NCI-H146 treated with DMSO at 0.1 percent for 48 hours (cell line): ENCODE results near the gene MROH9.

Source experiments
- DNase-seq: peaks from one replicate; lab custom pipeline; 2025; ENCODE audit not compliant: unreplicated experiment; lab: John Stamatoyannopoulos, UW

MROH9 gene

DNA sequence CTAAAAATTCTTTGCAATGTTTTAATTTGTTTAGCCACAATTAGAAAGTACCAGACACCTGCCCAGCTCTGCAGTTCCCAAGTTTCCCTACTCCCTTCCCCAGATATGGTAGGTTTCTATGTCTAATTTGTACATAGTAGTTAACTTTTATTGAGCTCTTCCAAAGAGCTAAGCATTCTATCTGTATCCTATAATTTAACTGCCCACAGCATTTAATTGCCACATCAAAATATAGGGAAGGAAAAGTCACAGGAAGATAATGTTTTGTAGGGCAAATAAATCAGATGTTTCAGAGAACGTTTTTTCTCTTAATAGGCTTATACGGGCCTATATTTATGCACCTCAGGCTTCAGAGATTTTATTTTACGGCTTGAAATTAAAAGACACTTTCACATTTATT is 139.7 kb downstream of the MROH9 start:
- no peak for DNase-seq

DNA sequence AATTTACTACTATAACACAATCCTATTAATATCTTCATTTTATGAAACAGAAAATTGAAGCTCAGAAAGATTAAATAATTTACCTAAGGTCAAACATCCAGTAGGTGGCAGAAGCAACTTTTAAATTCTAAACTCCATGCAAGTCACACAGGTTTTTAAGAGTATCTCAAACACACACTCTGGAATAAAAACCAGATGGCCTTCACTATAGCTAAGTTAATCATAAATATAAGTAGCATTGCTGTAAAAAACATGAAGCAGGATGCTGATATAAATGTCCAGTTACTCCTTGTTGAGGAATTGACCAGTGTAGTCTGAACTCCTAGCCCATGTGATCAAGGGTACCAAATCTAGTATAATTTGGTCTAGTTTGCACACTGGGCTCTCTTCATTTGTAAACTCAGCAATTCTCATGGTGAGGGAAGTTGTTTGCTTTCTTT is 146.0 kb downstream of the MROH9 start:
- DNase-seq: no peak

DNA sequence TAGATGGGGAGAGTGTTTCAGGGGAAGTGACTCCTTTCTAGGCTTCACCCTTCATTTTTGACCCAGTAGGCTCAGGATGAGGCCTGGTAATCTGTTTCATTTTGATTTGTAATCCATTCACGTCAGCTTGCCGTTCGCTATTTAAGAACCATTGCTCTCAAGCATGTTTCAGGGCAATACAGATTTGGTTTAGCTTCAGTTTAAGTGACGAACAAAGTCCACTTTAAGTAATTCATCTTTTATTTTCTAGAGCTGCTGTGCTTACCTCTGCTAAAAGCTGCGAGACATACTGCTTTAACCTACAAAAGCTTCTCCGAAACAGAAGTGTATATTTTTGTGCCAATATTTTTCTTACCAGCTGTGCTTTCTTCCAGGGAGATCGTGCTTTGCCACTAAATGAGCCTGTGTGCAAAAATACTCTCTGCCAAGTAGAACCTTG is 146.4 kb downstream of the MROH9 start:
- no peak for DNase-seq

DNA sequence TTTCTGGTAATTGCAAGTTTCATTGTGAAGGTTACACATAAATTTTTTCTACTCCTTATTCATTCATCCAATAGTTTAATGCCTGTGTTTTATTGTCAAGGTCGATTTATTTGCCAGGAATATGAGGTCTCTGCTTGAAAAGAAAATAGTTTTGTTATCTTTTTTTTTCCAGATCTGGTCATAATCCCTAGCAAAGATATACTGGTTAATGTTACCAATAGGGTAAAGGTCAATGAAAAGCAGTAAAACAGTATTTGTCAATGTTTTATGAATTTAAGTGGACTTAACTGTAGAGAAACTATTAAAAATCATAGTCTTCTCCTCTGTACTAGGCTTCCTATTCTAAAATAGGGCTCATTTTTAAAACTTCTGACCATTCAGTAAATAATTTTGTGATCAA is 147.3 kb downstream of the MROH9 start:
- DNase-seq: no peak

DNA sequence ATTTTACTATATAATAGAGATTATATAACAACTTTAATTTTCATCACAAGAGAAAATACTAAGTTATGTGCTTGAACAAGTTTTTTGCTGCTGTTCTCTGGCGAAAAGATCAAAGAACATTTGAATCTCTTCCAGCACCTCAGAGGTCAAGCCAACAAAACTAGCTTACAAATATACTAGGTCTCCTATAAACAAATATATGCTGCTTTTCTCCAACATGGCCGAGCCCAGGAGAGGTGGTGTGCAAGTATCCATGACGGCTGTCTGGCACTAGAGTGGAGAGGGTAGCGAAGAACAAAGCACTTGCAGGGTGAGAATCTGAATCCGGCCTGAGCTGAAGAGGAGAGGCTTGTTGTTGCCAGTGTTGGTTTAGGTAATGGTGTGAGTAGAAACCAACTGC is 147.9 kb downstream of the MROH9 start:
- DNase-seq: no peak

DNA sequence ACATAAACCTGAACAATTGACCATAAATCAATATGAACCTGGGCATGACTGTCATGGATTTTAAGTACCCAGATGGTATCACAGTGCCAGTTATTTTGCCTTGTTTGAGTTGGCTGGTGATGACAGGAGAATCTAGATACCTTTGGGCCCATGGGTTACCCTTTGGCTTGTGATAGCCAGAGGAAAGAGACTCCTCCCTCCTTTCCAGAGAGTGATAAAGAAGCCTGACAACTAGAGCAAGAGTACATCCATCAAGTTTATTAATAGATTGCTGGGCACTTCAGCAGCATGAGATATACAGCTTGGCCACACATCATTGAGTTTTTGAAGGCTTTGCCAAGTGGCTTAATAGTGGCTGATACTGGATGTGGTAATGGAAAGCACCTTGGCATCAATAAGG is 148.8 kb downstream of the MROH9 start:
- DNase-seq: no peak

DNA sequence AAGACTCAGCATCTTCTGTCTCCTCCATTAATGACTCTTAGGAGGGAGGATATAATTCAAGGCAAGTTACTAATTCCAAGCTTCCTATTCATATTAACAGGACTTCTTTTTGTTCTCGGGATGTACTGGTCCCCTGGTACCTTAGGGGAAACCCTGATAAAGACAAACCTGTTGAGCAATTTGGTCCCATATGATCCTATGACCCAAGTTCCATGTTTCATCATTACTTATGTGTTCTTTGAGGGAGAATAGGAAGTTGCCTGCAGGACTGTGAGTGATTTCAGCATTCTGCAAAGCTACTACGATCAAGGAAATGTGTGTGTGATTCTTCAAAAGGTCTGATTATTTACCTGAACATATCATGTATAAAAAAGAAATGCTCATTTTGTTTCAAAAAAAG is 149.5 kb downstream of the MROH9 start:
- no peak for DNase-seq

DNA sequence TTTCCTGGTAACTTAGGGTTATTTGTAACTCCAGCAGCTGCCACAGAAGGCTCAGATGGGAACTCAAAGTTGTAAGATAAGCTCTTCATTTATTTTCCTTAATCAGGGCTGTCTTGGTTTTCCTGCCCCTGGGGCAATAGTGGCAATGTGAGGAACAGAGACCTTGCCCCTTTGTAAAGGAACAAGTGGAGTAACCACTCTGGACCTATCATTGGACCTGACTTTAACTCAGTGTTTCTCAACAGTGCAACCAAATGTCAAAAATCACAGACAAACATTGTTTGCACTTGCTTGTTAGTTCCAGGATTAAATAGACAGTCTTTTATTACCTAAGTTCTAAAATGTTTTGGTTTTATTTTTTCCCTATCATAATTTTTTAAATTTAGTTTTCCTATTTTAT is 152.6 kb downstream of the MROH9 start:
- DNase-seq: no peak

DNA sequence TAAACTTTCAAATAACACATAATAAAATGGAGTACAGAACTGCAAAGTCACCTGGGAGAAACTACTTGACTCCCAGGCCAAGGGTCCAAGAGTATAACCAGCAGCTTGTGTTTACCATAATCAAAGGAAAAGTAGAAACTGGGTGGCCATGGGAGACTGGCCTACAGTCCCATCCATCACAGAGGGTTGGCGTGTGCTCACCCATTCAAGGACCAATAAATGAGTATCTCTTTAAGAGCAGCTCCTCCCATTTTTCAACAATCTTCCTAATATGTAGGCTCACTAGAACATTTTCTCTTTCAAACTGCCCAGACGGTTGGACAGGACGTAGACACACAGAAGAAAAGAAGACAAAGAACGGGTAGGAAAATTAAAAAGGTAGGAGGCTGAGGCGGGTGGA is 155.3 kb downstream of the MROH9 start, which contains the start of gene FMO3:
Gene FMO3 (plus strand): TSS at position 302 of the 400 bp plus-strand sequence. CDS start 1,754 bp downstream, outside the sequence.
- no peak for DNase-seq

DNA sequence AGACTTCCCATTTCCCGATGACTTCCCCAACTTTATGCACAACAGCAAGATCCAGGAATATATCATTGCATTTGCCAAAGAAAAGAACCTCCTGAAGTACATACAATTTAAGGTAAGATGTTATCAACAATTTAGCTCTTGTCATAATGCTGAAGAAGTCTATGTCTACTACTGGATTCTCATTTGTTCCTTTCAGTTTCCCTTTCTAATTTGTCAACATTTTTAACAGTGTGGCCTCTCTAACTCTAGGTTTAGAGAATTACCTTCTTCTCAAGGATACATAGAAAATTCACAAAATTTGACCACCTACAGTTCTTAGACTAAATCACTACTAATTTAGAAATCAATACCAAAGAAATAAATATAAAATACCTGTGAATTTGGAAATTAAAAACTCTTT is 168.5 kb downstream of the MROH9 start:
- no peak for DNase-seq

DNA sequence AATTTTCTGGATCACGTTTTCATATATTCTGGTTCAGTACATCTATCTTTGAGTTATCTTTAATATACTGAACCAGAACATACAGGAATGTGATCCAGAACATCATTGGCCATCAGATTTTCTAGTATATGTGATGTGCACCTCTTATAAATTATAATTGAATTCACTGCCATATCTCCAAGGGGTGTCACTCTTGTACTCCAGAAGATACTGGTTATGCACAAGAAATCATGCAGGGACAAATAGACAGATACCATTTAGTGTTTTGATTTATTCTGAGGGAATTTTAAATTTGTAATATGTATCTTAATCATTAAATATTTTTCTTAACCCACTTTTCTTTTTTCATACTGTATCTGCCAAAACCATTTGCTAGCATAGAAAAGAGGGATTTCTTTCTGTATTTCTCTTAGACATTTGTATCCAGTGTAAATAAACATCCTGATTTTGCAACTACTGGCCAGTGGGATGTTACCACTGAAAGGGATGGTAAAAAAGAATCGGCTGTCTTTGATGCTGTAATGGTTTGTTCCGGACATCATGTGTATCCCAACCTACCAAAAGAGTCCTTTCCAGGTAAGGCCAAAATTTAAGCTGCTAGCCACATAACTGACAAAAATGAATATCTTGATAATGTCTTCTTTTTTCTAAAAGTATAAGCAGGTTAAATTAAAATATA is 172.1 kb downstream of the MROH9 start:
- no peak for DNase-seq

DNA sequence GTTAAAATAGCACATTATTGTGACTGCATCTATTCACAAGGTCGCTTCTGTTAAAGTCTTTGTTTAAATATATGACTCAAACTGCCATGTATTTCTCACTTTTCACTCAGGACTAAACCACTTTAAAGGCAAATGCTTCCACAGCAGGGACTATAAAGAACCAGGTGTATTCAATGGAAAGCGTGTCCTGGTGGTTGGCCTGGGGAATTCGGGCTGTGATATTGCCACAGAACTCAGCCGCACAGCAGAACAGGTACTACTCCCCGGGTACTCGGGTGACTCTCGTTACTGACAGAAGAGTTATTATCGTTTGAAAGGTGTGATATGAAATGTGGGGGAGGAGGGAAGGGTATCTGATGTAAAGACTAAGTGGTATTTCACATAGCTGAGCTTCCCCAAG is 172.6 kb downstream of the MROH9 start:
- DNase-seq: no peak

DNA sequence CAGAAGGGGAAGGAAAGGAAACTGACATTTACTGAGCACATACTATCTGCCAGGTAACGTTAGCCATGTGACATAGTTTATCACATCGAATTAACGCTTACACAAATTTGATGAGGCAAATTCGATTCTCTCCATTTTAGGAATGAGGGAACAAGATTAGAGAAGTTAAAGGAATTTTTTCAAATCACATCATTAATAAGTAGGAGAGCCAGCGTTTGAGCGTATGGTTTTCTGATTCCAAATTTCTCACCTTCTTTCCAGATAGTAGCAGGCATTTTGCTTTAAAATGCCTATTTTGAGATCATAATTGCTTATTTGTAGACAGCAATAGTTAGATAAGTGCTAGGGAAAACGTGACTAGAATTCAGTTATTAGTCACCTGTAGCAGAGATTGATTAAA is 174.6 kb downstream of the MROH9 start:
- no peak for DNase-seq

DNA sequence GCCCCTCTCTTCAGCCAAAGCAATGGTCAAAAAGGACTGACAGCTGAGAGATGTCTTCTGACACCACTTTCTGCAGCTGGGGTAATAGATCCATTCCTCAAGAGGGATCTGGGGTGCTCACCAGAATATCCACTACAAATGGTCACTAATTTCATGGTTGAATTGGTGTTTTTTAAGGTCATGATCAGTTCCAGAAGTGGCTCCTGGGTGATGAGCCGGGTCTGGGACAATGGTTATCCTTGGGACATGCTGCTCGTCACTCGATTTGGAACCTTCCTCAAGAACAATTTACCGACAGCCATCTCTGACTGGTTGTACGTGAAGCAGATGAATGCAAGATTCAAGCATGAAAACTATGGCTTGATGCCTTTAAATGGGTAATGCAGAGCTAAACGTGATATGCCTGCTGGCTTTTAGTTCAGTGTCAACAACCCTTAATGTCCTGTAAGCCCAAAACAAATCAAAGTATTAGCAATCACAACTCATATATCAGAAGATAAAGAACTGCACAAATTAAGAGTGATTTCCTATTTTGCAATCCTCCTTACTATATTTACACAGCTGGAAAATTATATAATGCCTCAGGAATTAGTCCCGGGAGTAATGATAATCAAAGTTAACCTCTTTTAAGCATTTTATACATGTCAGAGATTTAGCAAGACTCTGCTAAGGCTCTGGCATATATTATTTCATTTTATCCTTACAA is 175.4 kb downstream of the MROH9 start:
- no peak for DNase-seq

DNA sequence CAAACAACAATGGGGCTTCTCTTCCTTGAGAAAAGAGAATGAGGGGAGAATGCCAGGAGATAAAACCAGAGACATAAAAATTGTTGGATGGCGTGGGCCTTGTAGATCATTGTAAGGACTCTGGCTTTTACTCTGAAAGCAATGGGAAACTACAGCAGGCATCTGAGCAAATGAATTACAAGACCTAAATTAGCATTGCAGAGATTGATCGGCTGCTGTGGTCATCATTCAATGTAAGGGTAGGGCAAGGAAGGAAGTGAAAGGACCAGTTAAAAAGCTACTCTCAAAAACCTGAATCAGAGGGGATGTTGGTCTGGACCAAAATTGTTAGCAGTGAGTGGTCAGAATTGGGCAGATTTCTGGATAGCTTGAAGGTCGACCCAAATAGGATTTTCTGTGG is 176.8 kb downstream of the MROH9 start:
- no peak for DNase-seq

DNA sequence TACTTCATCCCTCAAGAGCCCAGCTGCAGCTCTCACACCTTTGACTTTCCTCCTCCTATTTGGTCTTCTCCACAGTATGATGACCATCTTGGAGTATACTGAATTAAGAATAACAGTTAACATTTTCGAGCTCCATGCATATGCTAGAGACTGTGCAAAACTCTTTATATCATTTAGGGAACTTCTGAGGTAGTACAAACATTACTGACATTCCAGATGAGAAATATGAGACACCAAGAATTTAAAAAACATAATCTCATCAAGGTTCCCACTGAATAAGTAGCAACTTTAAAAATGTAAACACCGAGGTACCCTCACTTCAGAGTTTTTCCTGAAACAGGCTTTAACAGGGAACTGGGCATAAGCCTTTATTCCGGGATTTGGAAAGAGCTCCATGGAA is 178.0 kb downstream of the MROH9 start:
- no peak for DNase-seq
